SK-N-SH (cell line): ENCODE results near the gene ARHGEF28.

ENCODE experiments used
- EZH2phosphoT487 ChIP-seq: fragments of 200-600 bp; sonication (generic); IDR thresholded peaks from 2 replicates; pipeline ENCODE4 v1.6.1; 2017; ENCODE audit warnings: low read depth, mixed run types, mild to moderate bottlenecking, antibody characterized with exemption, moderate library complexity, borderline replicate concordance
- GABPA ChIP-seq: IDR thresholded peaks from 2 replicates; pipeline ENCODE4 v1.4.0; 2012; ENCODE audit warnings: low read depth, mild to moderate bottlenecking
- MEF2A ChIP-seq: IDR thresholded peaks from 2 replicates; pipeline ENCODE4 v1.4.0; 2012; ENCODE audit warnings: low read depth, borderline replicate concordance
- RFX5 ChIP-seq: IDR thresholded peaks from 2 replicates; pipeline ENCODE4 v1.6.1; 2012; ENCODE audit warnings: mild to moderate bottlenecking, improper control_type of control experiment, low read length
- SMC3 ChIP-seq: IDR thresholded peaks from 2 replicates; pipeline ENCODE4 v1.6.1; 2012; ENCODE audit warnings: low read depth, low read length, improper control_type of control experiment
- TF ChIP-seq, protein P1 (sequence below): fragments of 200-600 bp; sonication (generic); IDR thresholded peaks from 2 replicates; pipeline ENCODE4 v1.6.1; 2017; ENCODE audit warnings: antibody characterized with exemption, mild to moderate bottlenecking, moderate library complexity
- TF ChIP-seq, protein P2 (sequence below): IDR thresholded peaks from 2 replicates; pipeline ENCODE4 v1.4.0; 2012; ENCODE audit warnings: low read depth, borderline replicate concordance

DNA sequence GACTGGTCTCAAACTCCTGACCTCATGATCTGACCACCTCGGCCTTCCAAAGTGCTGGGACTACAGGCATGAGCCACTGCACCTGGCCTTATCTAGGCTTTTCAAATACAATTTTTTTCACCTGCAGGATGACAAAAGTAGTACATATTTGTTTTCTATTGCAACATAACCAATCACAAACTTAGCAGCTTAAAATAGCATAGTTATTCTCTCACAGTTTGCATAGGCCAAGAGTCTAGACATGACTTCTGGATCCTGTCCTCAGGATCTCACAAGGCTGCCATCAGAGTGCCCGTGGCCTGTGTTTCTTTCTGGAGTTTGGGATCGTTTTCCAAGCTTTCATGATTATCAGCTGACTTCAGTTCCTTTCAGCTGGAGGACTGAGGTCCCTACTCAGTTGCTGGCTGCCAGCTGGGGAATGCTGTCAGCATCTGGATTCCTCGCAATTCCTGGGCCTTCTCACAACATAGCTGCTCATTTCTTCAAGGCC, 348.9 kb downstream of the ARHGEF28 start:
- TF ChIP-seq SMC3 (no peak), MEF2A (no peak), RFX5 (no peak), EZH2phosphoT487 (no peak), GABPA (no peak)
- TF ChIP-seq, protein P1, sequence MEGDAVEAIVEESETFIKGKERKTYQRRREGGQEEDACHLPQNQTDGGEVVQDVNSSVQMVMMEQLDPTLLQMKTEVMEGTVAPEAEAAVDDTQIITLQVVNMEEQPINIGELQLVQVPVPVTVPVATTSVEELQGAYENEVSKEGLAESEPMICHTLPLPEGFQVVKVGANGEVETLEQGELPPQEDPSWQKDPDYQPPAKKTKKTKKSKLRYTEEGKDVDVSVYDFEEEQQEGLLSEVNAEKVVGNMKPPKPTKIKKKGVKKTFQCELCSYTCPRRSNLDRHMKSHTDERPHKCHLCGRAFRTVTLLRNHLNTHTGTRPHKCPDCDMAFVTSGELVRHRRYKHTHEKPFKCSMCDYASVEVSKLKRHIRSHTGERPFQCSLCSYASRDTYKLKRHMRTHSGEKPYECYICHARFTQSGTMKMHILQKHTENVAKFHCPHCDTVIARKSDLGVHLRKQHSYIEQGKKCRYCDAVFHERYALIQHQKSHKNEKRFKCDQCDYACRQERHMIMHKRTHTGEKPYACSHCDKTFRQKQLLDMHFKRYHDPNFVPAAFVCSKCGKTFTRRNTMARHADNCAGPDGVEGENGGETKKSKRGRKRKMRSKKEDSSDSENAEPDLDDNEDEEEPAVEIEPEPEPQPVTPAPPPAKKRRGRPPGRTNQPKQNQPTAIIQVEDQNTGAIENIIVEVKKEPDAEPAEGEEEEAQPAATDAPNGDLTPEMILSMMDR = no peak
- TF ChIP-seq, protein P2, sequence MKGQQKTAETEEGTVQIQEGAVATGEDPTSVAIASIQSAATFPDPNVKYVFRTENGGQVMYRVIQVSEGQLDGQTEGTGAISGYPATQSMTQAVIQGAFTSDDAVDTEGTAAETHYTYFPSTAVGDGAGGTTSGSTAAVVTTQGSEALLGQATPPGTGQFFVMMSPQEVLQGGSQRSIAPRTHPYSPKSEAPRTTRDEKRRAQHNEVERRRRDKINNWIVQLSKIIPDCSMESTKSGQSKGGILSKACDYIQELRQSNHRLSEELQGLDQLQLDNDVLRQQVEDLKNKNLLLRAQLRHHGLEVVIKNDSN = no peak
